HEK293T (cell line): Measurements from ENCODE around the gene AMZ1.

ENCODE experiments used
- ARNT ChIP-seq: fragments of 450-650 bp; IDR thresholded peaks from 2 replicates; pipeline ENCODE4 v1.6.1; 2017; ENCODE audit warnings: mild to moderate bottlenecking
- BHLHE40 ChIP-seq: fragments of 450-650 bp; IDR thresholded peaks from 2 replicates; pipeline ENCODE4 v1.6.1; 2016; ENCODE audit warnings: mild to moderate bottlenecking, moderate library complexity, borderline replicate concordance
- FOXK2 ChIP-seq: fragments of 450-650 bp; IDR thresholded peaks from 2 replicates; pipeline ENCODE4 v1.6.1; 2016; ENCODE audit warnings: mild to moderate bottlenecking
- PKNOX1 ChIP-seq: fragments of 450-650 bp; IDR thresholded peaks from 2 replicates; pipeline ENCODE4 v1.6.1; 2016
- SUZ12 ChIP-seq: fragments of 450-650 bp; IDR thresholded peaks from 2 replicates; pipeline ENCODE4 v1.6.1; 2016; ENCODE audit warnings: mild to moderate bottlenecking
- ZNF384 ChIP-seq: fragments of 450-650 bp; IDR thresholded peaks from 2 replicates; pipeline ENCODE4 v1.6.1; 2016

- TF ChIP-seq ZNF384 (no peak), PKNOX1 (no peak), FOXK2 (no peak), ARNT (no peak), BHLHE40 (no peak), SUZ12 (no peak)
Measured at GRCh38 chr7:2666155-2666554, 21.8 kb upstream of the AMZ1 start.
